ENCODE results near the gene CISD3. TPM values are rescaled to one million over a fixed set of nuclear protein-coding genes. Genes with fewer than 3 reads are reported as not detected.
A peak's percentile ranks its signal among the peaks of the same experiment; 100 is the strongest.

CISD3 gene
- total and polyA plus RNA-seq, 10 of the 15 experiments (the other 5 are each of a cell fraction or from before 2014, with no cell fraction given), result 2.6 to 38.1 (median 8.1) TPM

GRCh38 chr17:38697061-38697820, 32.9 kb upstream of the CISD3 start:
- Histone ChIP-seq H3K9ac (ENCODE audit: control insufficient read depth, insufficient read depth, low read length) (no peak overlapping the region), H3K4me1 (ENCODE audit: control insufficient read depth, insufficient read depth, low read length) (peaks cover 30% of the 10 kb centered on the region), H4K20me1 (ENCODE audit: control insufficient read depth, insufficient read depth) (no peaks in the 10 kb centered on the region), H3K36me3 (ENCODE audit: control insufficient read depth in 2 of 2, insufficient read depth in 2 of 2, low read length in 1 of 2) (no peaks in the 10 kb centered on the region), H3K79me2 (ENCODE audit: control insufficient read depth, insufficient read depth, low read length) (no peaks in the 10 kb centered on the region), H3K4me2 (ENCODE audit: control insufficient read depth, insufficient read depth) (no peak overlapping the region), H3K4me3 (no peak overlapping the region), H2AFZ (ENCODE audit: control insufficient read depth, low read depth, low read length) (no peak overlapping the region), H3K27me3 (replicated peaks in 1 of 2; ENCODE audit: control insufficient read depth in 2 of 2, insufficient read depth in 2 of 2, low read length in 1 of 2) (no peaks in the 10 kb centered on the region), H3K27ac (ENCODE audit: control insufficient read depth, insufficient read depth) (no peak overlapping the region), H3K9me3 (replicated peaks; ENCODE audit: control insufficient read depth, insufficient read depth, low read length) (no peaks in the 10 kb centered on the region)
- ATAC-seq, result no peak
- TF ChIP-seq ZNF24 (IDR thresholded peaks at IDR 0.05), result peak; percentile 53; the same call in 1 of the 2 replicates
- no peak for TF ChIP-seq RCOR1 (conservative IDR thresholded peaks at IDR 0.05; ENCODE audit: low read depth, low read length)
- RAD21 ChIA-PET (ENCODE audit: unreplicated experiment), result interaction anchor here (0.9 kb wide), 1 partner anchor 19 kb away, joined by 3 read pairs; no protein-coding TSS in a partner anchor
- WGBS (ENCODE audit: insufficient coverage, insufficient replicate concordance, low lambda C conversion rate, missing lambda C conversion rate), result 48% methylated on average over 4 of the region's 4 CpGs
- CTCF ChIA-PET, result interaction anchor here (0.8 to 1.5 kb wide), 4 partner anchors 19 to 37 kb away, joined by 3 to 4 read pairs (median 3); no protein-coding TSS in a partner anchor
- DNase-seq (ENCODE audit: low read depth, low spot score), result no peak
- SMC1A ChIA-PET (ENCODE audit: uncharacterized antibody, unreplicated experiment), result interaction anchor here (2.1 to 2.2 kb wide), 2 partner anchors 9 to 21 kb away, joined by 6 to 8 read pairs; no protein-coding TSS in a partner anchor
- intact Hi-C loops (cut with micrococcal nuclease; ENCODE audit: unreplicated experiment), result no loop called here
- FAIRE-seq, result no peak
- in situ Hi-C loops (cut with MboI), result no loop called here
- POLR2A ChIA-PET, result interaction anchor here (1.8 to 1.9 kb wide), 2 partner anchors 8 to 10 kb away, joined by 4 to 7 read pairs; partner anchors contain the start of gene MLLT6
- BruUV-seq (replicated peaks), result no TSS peak

- DNase-seq (ENCODE audit: low read depth, low spot score) (no peak), ATAC-seq (no peak), FAIRE-seq (no peak)
- Histone ChIP-seq H3K9me3 (replicated peaks; ENCODE audit: control insufficient read depth, insufficient read depth, low read length) (no peaks in the 10 kb centered on the region), H3K36me3 (ENCODE audit: control insufficient read depth in 2 of 2, insufficient read depth in 2 of 2, low read length in 1 of 2) (no peaks in the 10 kb centered on the region), H4K20me1 (ENCODE audit: control insufficient read depth, insufficient read depth) (no peaks in the 10 kb centered on the region), H3K9ac (ENCODE audit: control insufficient read depth, insufficient read depth, low read length) (no peak overlapping the region), H3K4me1 (ENCODE audit: control insufficient read depth, insufficient read depth, low read length) (peaks cover 30% of the 10 kb centered on the region), H3K4me2 (ENCODE audit: control insufficient read depth, insufficient read depth) (no peak overlapping the region), H3K27me3 (replicated peaks in 1 of 2; ENCODE audit: control insufficient read depth in 2 of 2, insufficient read depth in 2 of 2, low read length in 1 of 2) (no peaks in the 10 kb centered on the region), H3K27ac (ENCODE audit: control insufficient read depth, insufficient read depth) (no peak overlapping the region), H2AFZ (ENCODE audit: control insufficient read depth, low read depth, low read length) (no peak overlapping the region), H3K79me2 (ENCODE audit: control insufficient read depth, insufficient read depth, low read length) (peaks cover 13% of the 10 kb centered on the region), H3K4me3 (no peak overlapping the region)
- ChIA-PET POLR2A (interaction anchor here (1.0 to 1.3 kb wide), 2 partner anchors 20 to 54 kb away, joined by 3 read pairs; partner anchors contain the start of gene PSMB3), CTCF (interaction anchor here (1.2 to 1.4 kb wide), 2 partner anchors 21 to 31 kb away, joined by 3 to 8 read pairs; no protein-coding TSS in a partner anchor), SMC1A (ENCODE audit: uncharacterized antibody, unreplicated experiment) (interaction anchor here (1.0 to 2.3 kb wide), 4 partner anchors 8 to 32 kb away, joined by 3 to 8 read pairs (median 4); no protein-coding TSS in a partner anchor), RAD21 (ENCODE audit: unreplicated experiment) (interaction anchor here (1.0 kb wide), 1 partner anchor 23 kb away, joined by 4 read pairs; no protein-coding TSS in a partner anchor)
- in situ Hi-C loops (cut with MboI), result no loop called here
- 77% methylated on average over 5 of the region's 5 CpGs for WGBS (ENCODE audit: insufficient coverage, insufficient replicate concordance, low lambda C conversion rate, missing lambda C conversion rate)
- no TSS peak for BruUV-seq (replicated peaks)
- intact Hi-C loops (cut with micrococcal nuclease; ENCODE audit: unreplicated experiment), result no loop called here
- TF ChIP-seq SREBF1 (IDR thresholded peaks at IDR 0.05; ENCODE audit: low read length) (no peak), YBX1 (IDR thresholded peaks at IDR 0.05) (no peak), ZSCAN29 (IDR thresholded peaks at IDR 0.05) (no peak), SKIL (IDR thresholded peaks at IDR 0.05; ENCODE audit: low read depth, poor library complexity, severe bottlenecking) (no peak), BACH1 (IDR thresholded peaks at IDR 0.05; ENCODE audit: borderline replicate concordance) (no peak), SMAD1 (IDR thresholded peaks at IDR 0.05; ENCODE audit: low read depth, partially characterized antibody) (no peak)
These were observed 31.4 kb upstream of the CISD3 start for GRCh38 chr17:38698760-38699159.

Data from GM12878 (cell line).